HG03457 (cell line): ENCODE data around the gene RGL1.
"Not testable (repeated sequence)": the region's sequence is repeated elsewhere in the genome, so short reads cannot be mapped to it uniquely, and the experiment has no call there.

ENCODE experiments used
- ATAC-seq: cut with Tn5 transposase; IDR thresholded peaks from one replicate; pipeline ENCODE4 v1.9.1; 2021; ENCODE audit warnings: moderate number of reproducible peaks; ENCODE audit not compliant: unreplicated experiment

The RGL1 gene

DNA sequence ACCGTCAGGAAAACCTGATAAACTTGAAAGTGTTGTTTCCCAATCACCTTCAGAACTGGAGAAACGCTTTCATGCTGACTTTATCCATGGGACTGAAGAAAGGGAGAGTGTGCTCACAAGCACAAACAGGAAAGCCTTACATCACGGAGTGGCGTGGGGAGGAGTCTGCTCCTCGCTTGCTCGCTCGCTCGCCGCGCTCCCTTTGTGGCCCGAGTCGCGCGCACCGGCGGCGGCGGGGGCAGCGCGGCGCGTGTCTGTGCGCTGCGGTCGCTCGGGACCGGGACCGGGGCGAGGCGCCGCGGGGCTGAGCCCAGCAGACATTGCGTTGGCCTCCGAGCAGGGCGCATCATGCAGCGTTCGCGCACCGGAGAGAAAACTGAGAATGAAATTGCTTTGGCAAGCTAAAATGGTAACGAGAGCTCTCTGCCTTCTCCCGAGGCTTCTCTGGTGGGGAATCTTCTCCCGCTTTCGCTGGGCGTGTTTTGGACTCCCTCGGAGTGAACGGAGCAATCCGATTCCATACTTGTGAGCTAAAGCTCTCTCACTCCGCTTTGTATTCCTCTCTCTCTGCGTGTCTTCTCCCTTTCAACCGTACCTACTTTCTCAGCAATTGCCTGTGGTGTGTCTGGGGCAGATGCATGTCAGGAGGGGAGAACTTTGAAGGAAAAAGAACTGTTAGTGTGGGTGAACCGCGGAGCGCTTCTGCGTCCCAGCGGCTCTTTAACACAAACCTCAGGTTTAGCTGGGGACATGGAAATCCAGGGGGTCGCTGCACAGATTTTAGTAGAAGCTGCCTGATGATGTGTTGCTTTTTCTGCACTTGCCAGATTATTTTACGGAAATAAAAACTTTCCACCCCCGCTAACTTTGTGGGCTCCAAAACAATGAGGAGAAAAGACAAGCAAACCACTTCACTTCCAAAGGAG is at the start of gene RGL1:
RGL1 (plus strand) TSS at position 205 of the 926 bp plus-strand sequence; CDS start at position 383, 178 bp downstream.
- peak; percentile 46 for ATAC-seq

DNA sequence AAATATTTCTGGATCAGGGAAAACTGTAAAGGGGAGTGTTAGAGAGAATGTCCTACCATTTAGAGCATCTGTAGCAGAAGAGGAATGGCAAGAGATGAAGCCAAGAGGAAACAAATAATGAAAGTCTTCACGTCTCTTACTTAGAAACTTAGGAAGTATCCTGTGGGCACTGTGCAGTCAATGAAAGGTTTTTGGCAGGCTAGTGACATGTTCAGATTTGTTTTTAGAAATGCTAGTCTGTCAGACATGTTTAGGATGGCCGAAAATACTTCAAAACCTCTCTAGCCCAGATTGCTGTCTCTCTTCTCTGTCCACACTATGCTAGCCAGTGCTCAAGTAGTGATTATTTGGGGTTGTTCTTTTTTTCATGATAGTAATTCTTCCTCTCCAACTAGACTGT is 48.6 kb upstream of the RGL1 start:
- ATAC-seq, result no peak

DNA sequence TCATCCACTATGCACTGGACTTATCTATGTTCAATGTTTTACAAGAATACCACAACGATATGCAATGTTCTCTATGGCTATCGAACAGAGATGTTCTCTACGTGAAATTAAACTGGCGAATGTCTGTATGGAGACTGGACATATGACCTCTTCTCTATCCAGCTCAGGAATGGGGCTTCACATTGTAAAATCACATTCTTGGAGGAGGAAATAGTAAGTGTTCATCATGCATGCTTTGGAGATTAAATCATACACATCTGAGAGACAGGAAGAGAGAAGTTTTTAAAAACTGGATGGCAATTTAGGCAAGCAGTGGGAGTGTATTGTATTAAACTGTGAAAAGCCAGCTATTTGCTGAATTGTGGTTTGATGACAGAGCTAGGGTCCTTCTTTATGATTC is 47.9 kb upstream of the RGL1 start:
- ATAC-seq, result no peak

DNA sequence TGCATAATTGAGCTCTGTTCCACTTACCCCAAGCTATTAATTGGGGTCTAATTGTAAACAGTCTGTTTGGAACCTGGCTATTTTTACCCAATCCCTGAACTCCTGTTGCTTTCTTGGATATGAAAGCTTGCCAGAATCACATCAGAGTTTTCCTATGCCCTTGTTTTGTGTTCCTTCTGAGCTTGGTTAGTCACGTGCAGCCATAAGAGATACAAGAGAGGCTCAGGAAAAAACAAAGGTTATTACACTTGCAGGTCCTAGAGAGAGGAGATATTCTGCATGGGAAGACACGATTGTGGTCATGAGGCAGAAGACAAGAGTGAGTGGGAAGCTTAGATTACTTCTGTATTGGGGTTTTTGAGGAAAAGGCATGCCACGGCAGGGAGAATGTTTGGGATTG is 46.0 kb upstream of the RGL1 start:
- no peak for ATAC-seq

DNA sequence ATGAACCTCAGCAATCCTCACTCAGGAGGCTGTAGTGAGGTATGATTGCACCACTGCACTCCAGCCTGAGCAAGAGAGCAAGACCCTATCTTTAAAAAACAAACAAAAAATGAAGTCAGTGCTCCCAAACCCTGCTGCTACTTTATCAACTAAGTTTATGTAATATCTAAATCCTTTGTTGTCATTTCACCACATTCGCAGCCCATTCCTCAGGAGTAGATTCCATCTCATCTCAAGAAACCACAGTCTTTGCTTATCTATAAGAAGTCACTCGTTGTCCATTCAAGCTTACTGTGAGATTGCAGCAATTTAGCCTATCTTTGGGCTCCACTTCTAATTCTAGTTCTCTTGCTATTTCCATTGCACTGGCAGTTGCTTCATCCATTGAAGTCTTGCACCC is 44.3 kb upstream of the RGL1 start:
- no peak for ATAC-seq

DNA sequence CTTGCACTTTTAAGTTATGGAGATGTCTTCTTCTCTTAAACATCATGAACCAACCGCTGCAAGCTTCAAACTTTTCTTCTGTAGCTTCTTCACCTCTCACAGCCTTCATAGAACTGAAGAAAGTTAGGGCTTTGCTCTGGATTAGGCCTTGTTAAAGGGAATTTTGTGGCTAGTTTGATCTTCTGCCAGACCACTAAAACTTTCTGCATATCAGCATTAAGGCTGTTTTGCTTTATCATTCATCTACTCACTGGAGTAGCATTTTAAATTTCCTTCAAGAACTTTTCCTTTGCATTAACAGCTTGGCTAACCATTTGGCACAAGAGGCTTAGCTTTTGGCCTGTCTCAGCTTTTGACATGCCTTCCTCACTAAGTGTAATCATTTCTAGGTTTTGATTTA is 43.0 kb upstream of the RGL1 start:
- no peak for ATAC-seq

DNA sequence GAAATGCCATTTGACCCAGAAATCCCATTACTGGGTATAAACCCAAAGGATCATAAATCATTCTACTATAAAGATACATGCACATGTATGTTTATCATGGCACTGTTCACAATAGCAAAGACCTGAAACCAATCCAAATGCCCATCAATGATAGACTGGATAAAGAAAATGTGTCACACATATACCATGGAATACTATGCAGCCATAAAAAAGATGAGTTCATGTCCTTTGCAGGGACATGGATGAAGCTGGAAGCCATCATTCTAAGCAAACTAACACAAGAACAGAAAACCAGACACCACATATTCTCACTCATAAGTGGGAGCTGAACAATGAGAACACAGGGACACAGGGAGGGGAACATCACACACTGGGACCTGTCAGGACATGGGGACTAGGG is 42.1 kb upstream of the RGL1 start:
- ATAC-seq, result not testable (repeated sequence)

DNA sequence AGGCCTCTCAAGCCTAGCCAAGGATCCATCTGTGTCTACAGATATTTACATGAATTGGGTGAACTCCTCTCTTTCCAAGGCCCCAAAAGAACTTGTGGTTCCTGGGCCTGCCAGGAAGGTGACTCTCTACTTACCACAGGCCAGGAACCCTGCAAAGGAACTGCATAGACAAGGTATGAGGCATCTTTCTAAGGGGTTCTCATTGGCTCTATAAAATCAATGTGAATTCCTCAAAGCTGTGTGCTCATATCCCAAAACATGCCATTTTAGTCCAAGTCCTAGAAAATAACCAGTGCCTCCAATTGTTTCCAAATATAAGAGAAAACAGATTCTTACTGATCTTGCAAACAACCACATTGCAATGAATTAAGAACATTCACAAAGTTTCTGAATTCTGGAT is 39.9 kb upstream of the RGL1 start:
- ATAC-seq, result no peak

DNA sequence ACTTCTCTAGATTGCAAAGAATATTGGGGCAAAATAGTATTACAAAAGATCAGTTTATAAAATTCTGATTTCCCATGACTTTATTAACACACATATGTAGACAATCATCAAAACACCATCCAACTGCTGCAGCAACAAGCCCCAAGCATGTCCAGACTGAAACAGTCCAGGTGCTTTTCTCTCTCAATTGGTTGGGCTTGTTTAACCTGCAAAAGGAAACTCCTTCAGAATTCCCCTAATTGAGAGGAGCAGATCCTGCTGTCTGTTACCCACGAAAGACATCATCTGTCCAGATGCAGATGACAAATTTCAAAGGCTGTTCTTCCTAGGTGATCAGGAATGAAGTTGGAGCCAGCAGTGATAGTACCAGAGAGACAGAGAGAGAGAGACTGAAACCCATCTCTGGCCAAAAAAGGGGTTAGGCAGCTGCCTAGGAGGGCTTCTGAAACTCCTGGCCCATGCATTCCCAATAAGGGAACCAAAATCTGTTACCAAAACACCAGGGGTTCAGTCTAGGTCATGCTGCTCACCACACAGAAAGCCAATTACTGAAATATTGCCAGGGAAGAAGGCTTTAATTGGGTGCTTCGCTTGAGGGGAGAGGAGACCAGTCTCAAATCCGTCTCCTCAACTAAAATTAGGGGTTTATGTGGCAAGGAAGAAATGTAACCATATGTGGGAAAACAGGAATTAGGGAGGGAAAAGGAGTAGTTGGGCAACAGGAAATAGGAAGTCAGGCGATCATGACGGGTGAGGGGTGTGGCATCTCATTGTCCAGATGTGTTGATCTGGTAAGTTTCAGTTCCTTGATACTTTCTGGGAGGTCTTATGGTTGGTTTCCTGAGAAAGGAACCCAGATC is 34.7 kb upstream of the RGL1 start:
- no peak for ATAC-seq

DNA sequence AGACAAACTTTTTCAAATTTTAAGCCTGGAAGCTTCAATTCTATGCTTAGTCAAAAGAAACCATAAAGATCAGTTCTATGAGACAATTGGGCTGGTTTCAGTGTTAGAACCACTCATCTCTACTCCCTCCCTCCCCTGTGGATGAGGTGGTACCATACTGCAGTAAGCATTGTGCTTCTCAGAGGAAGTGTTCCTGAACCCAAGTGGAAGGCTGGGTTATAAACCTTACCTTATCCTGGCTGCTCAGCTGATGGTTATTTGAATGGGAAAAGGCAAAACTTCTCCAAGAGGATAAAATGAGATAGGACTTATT is 34.1 kb upstream of the RGL1 start:
- ATAC-seq, result no peak

DNA sequence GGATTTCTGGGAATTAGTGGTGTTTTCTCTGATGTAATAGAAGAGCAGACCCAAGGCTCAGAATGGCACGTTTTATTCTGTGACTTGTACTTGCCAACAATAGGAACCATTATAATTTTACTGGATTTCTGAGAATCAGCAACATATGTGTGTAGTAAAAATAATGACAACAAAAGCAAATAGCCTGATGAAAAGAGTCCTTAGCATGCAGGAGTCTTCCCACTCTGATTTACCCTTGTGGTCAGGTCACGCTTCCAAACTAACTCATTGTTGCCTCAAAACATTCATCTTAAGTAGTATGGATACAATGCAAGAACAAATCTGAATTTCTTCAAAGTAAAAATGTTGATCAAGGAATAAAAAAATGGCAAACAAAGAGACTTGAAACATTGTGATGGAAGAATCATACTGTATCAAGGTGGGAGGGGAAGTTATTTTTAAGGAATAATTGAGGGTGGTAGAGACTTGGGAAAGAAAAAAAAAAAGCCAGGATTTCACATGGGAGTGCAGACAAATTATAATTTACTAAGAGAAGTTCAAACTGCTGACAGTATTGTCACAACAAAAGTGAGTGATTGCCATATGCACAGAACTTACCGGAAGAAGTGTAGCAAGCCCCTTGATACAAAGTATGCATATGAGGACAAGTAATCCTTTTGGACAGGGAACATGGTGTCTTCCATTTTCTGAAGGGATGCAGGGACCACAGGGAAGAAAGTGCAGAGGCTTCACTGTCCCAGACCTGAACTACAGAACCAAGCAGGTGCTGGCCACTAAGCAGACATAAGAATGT is 31.2 kb upstream of the RGL1 start:
- no peak for ATAC-seq

DNA sequence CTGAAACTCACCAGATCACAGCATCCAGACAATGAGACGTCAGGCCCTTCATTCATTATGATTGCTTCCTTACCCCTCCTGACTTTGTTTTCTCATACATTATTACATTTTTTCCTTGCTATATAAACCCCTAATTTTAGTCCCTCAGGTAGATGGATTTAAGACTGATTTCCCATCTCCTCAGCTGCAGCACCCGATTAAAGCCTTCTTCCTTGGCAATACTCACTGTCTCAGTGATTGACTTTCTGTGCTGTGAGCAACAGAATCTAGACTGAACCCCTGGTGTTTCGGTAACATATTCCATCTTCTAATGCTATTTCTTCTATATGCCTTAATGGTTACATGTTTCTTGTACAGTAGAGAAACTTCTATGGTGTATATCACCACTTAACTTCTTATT is 30.0 kb upstream of the RGL1 start:
- no peak for ATAC-seq

DNA sequence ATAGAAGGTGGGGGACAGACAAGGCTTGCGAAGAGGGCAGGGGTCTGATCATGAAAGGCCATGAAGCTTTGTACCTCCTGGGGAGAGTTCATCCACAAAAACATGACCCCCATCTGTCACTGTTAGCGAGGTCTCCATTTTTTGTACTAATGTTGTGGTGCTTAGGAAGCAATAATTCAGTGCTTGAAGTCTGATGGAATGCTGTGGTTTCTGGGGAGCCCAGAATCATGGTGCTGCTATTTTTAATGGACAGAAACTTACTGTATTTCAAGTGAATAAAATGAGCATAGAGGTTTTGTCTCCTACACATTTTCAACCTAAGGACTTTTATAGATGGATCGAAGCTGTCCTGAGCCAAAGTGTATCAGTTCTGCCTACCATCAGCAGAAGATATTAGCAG is 28.2 kb upstream of the RGL1 start:
- no peak for ATAC-seq

DNA sequence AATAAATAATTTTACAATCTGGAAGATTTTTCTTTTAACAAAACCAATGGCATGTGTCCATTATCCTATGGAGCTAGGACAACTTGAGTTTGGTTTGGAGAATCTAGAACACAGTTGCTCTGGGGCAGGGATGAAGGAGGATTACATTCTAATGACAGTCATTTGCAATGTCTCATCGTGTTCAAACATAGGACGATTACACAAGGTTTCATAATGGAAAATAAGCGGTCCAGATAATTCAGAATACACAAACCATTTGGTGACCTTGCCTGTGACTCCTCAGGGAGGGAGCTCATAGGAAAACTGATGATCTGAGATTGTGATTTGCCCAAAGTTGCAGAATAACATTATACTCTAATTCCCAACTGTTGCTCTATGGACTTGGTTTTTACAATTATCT is 27.6 kb upstream of the RGL1 start:
- no peak for ATAC-seq

DNA sequence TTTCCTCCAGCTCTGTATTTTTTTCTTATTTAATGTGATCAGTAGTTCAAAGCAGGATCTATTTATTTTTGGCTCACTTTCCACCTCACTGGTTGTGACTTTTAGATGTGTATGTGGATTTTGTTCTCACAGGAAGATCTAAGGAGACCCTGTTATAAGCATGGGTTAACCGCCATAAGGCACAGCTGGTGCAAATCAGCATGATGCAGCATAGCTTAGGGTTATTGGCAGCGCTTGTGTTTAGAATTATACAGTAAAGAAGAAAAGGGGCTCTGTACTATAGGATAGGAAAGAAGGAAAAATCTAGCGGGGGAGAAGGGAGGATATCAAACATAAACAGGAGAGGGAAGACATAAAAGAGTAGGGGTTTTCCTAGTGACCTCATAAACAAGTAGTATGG is 26.9 kb upstream of the RGL1 start:
- no peak for ATAC-seq

DNA sequence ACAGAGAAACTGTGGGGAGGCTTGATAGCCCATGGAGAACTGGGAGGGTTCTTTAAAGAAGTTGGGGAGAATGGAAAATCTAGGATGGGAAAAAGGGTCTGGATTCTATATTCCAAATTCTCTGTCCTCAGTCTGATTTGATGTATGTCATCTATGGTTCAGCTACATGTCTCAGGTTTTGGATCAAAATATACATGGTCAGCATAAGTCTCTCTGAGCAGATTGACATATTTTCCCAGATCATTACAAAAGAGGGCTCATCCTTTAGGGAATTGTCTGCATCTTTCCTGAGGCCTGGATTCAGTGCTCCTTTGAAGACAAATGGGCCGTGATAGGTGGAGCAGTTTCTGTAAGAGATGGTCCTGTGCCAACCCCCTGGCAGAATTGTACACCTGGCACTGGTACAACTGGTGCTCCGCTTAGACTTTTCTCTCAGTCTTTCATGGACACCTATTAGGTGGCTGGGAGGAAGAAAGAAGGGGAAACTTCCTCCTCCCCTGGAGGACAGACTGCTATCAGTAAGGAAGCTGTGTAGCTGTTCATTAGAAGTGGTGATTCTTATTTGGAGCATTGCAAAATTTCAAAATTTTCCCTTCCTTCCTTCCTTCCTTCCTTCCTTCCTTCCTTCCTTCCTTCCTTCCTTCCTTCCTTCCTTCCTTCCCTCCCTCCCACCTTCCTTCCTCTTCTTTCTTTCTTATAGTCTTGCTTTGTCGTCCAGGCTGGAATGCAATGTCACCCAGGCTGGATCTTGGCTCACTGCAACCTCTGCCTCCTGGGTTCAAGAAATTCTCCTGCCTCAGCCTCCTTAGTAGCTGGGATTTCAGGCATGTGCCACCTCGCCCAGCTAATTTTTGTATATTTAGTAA is 26.1 kb upstream of the RGL1 start:
- ATAC-seq, result no peak

DNA sequence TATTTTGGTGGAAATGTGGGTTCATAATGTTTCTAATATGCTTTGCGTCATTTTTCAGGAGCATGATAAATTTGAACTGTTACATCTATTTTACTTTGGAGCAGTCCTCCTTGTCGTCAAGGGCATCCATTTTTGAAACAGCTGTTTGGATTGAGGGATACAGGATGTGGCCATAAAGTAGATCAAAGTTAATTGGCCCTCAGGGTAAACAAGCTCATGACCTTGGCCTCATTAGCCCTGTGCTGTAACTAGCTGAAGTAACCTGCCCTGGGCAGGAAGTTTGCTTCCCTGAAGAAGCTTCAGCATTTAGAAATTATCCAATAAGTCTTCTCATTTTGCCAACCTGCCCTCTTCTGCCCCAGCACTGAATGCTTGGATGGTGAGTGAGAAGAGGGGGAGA is 24.8 kb upstream of the RGL1 start:
- no peak for ATAC-seq

DNA sequence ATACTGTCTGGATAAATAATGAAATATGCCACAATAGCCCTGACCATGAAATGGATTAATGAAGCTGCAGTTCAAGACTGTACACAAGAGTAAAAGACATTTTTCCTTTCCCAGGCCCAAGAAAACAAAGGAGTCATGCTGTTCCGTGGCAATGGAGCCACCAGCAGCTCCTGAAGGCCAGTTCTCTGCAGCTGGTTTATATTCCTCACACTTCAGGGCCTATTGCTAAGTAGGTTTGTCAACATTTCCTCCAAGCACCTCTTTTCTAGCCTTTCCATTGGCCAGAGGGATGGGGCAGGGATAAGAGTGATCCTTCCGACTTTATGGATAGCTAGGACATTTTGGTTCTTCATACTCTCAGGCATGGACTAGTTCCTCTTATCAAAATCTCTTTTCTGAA is 24.2 kb upstream of the RGL1 start:
- ATAC-seq, result no peak

DNA sequence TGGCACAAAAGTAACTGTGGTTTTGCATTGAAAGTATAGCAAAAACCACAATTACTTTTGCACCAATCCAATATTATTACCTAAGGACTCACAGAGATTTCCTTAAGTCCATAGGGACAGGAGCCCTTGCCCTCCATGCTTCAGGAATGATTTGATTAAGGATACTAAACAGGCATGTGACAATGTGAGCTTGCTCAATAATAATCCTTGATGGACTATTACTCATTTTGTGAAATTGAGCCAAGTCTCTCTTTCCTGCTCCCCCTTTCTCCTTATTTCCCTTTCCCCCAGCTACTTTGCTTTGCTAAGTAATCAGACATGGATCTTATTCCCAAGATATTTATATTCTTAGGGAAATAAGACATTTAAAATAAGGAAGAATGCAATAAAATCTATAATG is 21.6 kb upstream of the RGL1 start:
- no peak for ATAC-seq
